ENCODE data around the gene CHD8.
A peak's percentile ranks its signal among the peaks of the same experiment; 100 is the strongest.
"Not testable (repeated sequence)": the region's sequence is repeated elsewhere in the genome, so short reads cannot be mapped to it uniquely, and the experiment has no call there.

CHD8 gene

DNA sequence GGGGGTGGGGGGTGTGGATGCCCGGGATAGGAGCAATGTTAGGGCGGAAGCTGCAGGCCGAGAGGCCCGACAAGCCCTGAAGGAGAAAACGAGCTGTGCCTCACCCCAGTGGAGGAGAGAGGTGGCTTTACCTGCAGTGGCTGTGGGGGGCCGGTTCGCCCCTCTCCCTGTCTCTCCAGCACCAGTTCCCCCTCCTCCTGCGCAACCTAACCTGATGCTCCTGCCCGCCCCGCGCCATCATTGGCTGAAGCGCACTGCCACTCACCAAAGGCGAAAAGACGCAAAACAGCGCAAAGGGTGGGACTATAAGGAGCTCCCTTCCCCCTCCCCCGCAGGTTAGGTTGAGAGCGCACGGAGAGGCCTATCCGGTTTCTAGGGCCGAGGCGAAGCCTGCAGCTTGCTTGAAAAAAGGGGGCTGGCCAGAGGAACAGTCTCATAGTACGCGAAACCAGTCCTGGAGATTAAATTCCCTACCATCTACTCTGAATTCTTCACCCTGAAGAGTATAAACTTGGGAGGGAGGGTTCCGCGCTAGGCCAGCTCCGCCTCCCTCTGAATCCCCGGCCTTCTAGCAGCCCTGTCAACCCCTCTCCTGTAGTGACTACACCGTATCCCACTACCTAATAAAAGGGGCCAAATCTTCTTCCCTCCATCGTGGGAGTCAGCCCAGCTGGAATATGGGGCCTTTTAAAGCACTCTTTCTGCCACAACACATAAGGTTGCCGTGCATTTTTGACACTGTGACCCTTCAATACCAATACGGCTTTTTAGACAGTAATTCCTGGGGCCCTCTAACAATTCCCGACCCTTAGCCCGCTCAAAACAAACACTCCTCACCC is 18.6 kb downstream of the CHD8 start:
- DNase-seq, result peak; percentile 98

DNA sequence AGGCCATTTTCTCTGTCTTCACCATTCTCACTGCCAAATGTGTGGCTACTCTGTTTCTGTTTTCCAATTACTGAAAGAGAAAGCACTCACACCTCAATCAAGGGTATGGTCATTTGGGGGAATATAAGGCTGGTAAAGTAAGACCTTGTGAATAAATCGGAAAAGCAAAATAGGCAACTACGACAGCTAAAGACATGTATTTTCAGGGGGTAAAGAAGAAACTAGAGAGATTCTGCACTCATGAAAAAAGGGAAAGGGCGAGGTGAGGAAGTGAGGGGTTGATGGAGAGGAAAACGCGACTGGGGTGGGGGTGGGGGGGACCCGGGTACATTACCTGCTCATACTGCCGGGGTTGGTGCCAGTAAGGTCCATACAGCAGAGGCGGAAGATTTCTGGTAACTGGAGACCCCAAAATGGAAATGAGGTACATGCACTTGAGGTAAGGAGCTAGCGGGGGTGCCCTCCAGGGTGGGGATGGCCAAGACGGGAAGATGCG is 19.3 kb downstream of the CHD8 start:
- DNase-seq, result no peak

DNA sequence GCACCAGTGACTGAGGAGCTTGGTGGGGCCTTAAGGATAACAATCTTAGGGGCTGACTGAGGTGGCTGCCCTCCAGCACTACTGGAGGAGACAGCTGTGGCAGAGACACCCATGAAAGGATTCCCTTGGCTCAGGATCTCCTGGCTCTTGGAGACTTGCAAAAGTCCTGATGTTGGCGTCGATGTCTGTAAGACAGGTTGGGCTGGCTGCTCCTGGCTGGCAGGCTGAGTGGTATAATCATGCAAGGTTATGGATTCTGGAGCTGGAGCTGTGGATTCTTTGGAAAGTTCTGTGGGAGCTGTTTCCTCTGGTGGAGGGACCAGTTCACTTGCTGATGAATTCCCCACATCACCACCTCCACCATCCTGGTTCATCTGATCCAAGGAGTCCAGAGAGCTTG is 24.8 kb downstream of the CHD8 start:
- no peak for DNase-seq

DNA sequence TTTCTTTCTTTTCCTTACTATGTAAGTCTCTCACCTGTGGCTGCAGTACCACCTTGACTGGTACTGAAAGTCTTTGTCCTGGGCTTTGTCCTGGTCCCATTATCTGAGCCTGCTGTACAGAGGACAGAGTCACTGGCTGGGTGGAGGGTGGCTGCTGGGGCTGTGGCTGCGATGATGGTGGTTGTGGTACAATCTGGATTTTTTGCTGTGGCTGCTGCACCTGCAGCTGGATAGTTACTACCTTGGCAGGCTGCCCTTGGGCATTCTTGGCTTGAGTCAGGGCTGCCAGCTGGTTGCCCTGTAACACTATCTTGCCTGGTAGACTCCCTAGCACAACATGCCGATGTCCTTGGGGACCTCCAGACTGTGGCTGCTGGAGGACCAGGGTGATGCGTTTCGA is 27.0 kb downstream of the CHD8 start:
- no peak for DNase-seq

DNA sequence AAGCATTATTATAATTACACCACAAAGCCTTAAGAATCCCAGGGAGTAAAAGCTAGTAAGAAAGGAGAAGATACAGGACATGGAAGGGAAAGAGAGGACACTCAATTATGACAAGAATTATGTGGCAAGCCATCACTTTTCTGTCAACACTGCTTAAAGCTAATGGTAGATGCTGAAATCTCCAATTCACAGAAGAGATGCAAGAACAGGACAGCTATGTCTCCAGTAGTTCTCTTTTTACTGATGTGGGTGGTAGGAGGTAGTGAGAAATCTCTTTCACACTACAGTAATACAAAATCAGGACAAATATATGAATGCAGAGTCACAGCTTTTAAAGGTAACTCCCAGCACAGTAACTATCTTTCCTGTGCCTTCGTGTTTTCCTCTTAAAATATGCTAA is 29.2 kb downstream of the CHD8 start:
- DNase-seq, result no peak

DNA sequence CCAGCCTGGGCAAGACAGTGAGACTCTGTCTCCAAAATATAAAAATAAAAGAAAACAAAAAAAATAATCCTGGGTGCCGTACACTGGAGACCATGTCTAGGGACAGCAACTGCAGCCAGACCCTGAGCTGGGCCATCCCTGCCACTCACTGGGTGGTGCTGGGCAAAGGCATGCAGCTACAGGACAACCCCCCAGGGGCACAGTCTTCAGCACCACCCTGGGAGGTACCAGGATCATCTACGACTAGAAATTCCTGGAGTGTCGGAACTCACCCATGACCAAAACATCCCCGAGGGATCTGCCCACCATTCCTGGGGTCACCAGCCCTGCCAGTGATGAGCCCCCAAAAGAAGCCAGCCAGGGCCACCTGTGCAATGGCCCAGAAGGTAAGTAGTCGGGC is 36.4 kb downstream of the CHD8 start:
- no peak for DNase-seq

DNA sequence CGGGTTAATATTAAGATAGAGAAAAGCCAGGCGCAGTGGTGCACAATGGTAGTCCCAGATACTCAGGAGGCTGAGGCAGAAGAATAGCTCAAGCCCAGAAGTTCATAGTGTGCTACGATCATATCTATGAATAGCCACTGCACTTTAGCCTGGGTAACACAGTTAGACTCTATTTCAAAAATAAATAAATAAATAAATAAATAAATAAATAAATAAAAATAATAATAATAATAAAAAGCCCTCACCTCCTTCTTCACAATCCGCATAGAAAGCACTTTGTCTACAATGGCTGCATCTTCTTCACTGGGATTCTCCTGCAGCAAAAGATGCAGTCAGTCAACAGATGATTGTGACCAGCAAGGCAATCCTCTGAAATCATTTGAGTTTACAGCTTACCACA is 40.6 kb downstream of the CHD8 start:
- DNase-seq, result no peak

DNA sequence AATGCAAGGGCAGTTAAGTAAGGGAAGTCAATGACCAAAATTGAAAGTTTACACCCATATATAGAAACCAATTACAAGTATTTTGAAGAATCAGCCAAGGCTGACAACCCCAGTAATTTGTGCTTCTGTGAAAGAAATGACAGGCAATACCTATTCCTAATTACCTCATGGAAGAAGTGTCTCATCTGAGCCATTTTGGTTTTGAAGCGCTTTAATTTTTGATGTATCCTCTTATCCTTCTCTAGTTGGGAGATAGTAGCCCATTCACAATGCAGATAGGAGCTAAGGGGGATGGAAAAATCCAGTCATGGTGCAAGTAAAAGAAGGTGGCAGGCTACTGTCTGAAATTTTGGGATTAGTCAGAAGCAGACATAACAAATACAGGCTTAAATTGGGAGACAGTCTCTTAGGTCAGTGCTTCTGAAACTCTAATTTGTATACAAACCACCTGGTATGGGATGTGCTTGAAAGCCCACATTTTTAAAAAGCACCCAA is 41.7 kb downstream of the CHD8 start:
- no peak for DNase-seq

DNA sequence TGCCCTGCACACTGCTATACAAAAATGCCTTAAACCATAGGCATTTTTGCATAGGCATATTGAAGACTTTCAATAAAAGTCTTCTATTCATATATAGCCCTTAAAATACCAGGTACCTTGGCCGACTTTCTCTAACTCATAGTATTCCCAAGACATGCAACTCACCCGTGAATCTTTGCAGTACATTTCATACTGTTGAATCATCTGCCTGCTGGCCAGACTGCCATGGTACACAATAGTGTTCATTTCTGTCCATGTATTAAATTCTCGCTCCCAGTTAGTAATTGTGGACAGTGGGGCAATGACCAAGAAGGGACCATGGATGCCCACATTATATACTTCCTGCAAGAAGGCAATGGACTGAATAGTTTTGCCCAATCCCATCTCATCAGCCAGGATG is 47.8 kb downstream of the CHD8 start:
- no peak for DNase-seq

DNA sequence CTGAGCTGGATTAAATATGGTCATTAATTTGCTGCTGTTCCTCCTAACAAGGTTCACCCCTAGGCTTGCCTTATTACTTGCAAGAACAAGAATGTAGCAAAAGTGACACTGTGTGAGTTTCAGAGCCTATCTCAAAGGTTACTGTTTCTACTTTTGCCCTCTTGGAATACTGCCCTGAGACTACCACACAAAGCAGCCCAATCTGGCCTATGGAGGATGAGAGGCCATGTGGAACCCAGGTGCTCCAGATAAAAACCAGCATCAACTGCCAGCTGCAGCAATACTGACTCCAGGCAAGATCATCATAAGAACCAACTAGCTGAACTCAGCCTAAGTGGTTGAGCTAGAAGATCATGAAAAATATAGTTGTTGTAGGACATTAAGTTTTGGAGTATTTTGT is 49.7 kb downstream of the CHD8 start:
- DNase-seq, result no peak

DNA sequence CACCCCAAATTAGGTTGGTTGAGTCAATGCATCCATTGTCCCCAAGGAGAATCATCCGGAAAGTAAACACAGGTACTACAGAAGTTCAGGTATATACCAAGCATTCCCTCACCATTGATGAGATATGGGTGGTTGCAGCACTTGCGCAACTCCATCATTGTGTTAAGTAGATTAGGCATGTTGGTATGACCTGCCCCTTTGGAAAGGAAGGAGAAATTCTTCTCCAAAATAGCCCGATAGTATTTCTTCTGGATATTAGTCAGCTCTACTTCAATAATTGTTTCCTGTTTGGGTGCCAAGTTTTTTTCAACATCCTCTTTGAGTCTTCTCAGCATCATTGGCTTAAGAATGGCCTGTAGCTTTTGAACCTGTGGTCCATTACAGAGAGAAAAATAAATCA is 50.8 kb downstream of the CHD8 start:
- DNase-seq, result no peak

DNA sequence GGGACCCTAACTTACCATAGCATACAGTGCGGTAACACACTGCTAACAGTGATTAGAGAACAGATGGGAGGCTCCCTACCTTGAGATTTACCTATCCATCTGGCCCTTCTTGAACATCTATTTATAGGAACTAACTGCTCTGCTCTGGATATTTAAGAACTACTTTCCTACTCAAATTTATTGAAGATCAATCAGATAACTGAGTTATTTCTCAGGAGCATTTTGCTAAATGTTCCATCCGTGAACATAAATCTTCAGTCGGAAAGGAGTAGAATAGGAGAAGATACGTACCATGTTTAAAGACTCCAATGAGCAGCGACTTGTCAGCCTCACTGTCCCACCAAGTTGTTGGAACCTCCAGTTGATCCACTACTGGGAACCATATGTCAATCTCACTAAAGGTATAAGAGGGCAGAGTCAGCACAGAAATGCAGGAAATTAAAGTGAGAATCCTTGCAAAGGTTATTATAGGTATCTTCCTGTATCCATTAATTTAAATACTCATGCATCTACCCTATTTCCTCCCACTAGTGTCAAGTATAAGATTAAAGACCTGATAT is 56.5 kb downstream of the CHD8 start:
- DNase-seq, result no peak

DNA sequence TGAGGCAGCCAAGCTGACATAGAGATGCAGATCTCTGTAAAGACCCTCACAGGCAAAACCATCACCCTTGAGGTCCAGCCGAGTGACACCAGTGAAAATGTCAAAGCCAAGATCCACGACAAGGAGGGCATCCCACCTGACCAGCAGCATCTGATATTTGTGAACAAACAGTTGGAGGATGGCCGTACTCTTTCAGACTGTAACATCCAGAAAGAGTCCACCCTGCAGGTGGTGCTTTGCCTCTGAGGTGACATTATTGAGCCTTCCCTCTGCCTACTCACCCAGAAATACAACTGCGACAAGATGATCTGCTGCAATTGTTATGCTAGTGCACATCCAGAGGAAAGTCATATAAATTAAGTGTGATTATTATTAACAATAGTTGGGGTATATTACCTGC is 57.0 kb downstream of the CHD8 start:
- DNase-seq, result no peak

DNA sequence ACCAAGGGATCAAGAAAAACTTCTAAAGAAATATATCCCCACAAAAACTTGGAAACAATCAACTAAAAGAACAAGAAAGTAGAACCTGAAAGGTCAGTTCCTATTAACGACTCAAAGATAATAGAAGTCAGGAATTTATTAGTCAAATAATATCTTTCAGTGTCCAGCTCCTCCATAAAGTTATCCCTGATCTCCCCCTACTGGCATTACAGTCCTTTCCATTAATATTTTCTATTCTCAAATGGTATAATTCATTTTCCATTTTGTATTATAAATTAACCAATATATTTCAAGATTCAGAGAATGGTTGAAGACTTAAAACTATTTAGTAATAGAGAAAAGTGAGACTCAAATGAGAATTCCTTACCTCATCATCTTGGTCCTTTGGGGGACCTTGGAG is 60.5 kb downstream of the CHD8 start:
- DNase-seq, result no peak

DNA sequence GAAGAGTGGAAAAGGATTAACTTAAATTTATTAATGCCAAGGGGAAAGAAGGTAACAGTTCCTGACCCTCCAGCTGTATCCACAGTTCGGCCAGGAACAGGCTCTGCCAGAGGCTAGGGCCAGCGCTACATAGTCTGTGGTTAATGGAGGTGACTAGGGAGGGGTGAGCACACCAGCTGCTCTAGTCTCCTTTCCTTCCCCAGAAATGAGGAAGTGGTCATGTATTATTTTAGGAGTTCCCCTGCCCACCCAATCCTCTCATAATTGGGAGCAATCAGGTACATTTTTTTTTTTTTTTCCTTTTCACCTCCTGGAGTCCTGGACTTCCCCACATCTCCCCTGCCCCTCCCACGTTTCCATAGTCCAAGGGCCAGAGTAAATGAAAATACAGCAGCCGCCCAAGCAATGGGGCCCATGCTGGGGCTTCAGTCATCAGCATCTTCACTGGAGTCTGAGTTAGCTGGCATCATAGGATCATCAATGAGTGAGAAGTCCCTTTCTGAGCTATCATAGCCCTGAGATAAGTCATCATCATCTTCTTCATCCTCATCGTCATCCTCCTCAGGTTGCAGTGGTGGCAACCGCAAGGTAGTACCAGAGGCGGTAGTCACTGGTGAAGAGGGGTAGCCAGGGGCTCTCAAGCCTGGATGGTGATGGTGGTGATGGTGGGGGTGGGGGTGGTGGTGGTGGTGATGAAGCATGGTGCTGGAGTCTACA is 70.6 kb downstream of the CHD8 start:
- DNase-seq, result peak; percentile 27

DNA sequence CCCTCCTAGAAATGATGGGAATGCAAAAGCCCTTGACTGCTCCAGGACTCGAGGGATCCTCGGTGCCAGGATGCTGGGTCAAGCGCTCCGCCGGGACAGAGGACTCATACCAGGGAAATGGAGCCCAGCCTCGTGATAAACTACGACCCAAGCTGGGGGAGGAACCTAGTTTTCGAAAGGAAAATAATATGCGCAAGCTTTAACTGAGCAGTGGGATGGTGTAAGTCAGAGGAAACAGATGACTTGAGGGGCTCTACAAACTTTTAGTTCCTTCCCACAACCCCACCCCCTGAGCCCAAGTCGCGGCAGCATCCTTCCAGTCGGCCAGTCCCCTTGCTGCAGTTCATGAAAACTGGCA is 71.5 kb downstream of the CHD8 start:
- DNase-seq, result peak; percentile 19

DNA sequence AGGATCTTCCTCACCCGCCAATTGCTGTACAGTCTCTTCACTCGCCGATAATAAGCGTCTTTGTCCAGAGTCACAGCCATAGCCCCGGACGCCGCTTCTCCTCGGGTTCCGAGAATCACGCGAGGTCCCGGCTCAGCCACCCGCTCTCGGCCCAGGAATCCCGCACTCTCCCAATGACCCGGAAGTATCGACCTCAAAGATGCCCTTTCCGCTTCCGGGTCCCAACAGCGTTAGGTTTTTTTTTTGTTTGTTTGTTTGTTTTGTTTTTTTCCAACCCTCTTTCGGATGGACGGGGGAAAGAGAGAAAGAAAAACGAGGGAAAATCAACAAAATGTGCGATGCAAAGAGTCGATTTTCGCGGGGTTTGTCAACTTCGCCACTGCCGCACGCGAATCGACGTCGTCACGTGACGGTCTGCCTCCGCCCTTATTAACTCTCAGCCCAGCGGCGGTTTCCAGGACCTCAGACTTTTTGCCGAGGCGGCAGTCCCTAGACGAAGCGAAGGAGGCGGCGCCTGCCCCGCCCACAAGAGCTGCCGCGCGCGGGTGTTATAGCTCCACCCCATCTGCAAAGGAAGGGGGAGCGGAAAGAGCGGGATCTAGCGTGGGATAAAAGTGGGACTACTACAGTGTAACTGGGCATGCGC is 72.0 kb downstream of the CHD8 start, which contains the start of gene SUPT16H:
Gene SUPT16H, minus strand, starts transcription at position 172 of the 646 bp plus-strand sequence. Its CDS starts 92 bp downstream, at position 80.
- DNase-seq, result peak; percentile 92

DNA sequence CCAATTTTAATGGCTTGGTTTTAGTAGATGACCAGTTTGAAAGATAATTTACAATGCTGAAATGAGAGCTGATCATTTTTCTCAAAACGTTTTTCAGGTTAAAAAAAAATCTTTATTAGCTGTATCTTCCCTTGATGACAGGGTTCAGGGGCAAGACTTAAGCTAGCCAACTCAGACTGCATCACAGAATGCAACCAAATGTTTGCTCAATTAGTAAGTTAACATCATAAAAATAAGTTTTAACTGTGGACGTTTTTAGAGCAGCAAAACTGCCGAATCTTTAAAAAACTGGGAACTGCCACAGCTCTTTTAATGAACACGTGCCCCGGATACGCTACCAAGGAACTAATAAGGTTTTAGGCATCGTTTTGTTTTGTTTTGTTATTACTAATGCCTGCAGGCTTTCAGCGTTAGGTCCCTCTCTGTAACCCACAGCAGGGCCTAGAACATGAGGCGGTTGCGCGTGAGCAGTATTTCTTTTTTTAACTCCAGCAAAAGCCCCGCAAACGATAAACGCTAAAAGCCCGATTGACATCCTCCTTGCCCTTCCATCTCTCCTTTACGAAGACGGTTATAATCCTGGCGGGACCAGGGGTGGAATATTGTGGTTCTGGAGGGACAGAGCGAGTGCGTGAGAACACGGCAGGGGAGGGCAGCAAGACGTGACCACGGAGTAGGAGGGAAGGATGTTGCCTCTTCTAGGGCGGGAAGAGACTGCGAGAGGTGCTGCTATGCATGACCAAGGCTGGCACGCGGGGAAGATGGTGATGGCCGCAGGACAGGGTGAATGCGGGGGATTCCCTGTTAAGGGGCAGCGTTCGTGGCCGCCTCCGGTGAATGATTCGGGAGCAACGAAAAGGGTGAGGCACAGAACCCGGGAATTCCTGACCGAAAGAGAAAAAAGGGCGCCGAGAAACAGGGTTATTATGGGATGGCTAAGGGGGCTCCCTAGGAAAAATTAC is 72.8 kb downstream of the CHD8 start:
- DNase-seq, result peak; percentile 23

DNA sequence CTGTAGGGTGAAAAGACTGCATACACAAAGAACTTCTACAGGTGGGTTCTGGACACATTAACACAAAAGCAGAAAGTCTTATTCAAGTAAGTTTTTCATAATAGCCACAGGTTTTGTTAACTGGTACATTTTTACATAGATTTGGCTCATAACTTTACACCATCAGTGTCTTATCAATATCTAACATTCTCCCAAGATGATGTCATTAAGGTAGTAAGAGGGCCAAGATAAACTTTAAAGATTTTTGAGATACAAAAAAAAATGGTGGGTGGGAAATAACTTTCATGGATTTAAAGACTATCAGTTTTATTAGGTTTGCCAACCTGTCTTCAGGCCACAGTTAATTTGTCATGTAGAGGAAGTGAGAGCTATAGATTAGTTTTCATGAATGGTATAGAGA is 73.8 kb downstream of the CHD8 start:
- no peak for DNase-seq

DNA sequence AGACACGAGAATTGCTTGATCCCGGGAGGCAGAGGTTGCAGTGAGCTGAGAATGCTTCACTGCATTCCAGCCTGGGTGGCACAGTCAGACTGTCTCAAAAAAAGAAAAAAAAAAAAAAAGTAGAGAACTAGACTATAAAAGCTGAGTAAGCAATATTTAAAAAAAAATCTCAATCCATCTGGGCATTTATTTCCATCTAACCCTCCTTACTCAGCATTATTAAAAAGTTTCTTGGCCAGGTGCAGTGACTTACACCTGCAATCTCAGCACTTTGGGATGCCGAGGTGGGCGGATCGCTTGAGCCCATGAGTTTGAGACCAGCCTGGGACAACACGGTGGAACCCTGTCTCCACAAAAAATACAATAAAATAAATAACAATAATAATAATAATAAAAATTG is 76.6 kb downstream of the CHD8 start:
- no peak for DNase-seq

DNA sequence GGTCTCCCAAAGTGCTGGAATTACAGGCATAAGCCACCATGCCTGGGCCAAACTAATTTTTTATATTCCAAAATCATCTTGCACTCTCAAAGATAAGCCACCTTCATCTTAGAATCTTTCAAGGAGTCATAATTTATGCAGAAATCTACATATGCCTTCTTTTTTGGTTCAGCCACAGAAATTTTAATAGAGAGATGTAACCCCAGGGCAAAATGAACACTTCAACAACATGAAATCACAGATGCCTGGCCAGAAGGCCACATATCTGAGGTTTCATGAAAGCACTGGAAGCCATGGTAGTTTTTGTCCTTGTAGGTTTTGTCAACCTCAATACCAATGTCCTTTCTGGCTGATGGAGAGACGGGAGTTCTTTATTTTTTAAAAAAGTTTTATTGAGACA is 81.9 kb downstream of the CHD8 start:
- DNase-seq, result no peak

DNA sequence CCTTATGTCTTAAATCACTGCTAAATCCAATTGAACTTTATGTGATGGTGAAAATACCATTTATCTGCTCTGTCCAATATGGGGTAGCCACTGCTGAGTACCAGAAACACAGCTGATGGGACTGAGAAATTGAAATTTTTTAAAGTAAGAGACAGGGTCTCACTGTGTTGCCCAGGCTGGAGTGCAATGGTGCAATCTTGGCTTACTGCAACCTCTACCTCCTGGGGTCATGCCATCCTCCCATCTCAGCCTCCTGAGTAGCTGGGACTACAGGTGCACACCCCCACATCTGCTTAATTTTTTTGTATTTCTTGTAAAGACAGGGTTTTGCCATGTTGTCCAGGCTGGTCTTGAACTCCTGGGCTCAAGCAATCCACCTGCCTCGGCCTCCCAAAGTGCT is 83.1 kb downstream of the CHD8 start:
- not testable (repeated sequence) for DNase-seq

Measured in CD4-positive, alpha-beta T cell treated with Interleukin-15 for 1 hour (primary cell).